HK-2 (cell line): ENCODE measurements around the gene FAM181A.

Experiments used
- DNase-seq: peaks from one replicate; pipeline ENCODE4 v3.0.0-alpha.2; 2018; ENCODE audit not compliant: unreplicated experiment

Gene FAM181A

GRCh38 chr14:93926873-93927799 lies at the start of gene FAM181A:
TSS of gene FAM181A (plus strand) at chr14:93927344. CDS start at chr14:93928286, 942 bp downstream.
- DNase-seq = no peak

DNA sequence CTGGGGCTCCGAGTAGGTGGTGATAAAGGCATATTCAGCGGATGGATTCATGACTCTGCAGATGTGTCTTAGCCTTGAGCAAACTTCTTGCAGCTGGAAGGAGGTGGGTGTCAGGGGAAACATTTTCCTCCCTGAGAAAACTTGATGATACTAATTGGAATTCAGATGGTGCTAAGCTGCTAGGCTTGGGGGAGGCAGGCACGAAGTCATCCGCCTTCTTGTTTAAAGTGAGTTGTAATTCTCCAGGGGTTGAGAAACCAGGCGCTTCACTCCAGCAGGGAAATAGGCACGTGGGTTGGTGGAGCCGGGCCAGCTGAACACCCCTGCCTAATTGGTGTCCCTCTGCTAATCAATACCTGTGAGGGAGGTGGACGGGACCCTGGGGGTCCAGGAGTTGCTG lies 48.9 kb upstream of the FAM181A start:
- DNase-seq = no peak

GRCh38 chr14:93878871-93879270 lies 48.3 kb upstream of the FAM181A start:
- no peak for DNase-seq

- no peak for DNase-seq
Observed at GRCh38 chr14:93879362-93879983, 47.7 kb upstream of the FAM181A start.

- no peak for DNase-seq
Observed at GRCh38 chr14:93880021-93880820, 46.9 kb upstream of the FAM181A start.

DNA sequence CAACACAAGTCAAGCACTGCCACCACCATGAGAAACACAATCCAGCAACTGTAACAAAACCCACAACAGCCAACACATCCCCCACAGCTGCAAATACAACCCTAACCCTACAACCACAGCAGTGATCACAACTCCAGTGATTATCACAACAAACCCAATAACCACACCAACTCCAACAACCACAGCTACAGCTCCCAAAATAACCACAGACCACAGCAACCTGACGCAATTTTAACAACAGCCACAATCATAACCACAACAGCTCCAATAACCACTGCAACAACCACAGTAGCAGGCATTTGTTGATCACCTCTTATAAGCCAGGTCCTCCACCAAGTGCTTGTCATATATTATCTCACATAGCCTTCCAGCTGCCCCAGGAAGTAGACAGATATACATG lies 42.2 kb upstream of the FAM181A start:
- DNase-seq = no peak

DNA sequence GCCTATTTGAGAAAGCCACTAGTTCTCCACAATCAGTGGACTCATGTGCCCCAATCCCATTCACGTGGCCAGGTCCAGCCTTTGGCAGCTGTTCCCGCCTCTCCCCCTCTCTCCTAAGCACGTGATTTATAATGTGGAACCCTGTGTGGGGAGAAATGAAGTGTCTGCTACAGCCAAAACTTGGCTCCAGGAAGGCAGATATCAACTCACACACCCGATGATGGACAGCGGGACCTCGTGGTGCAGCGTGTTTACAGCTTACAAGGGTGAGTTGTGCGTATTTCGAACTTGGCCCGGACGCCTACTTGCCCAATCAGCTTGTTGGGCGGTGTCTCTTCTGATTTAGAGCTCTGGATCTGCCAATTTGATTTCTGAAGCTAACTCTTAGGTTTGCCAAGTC lies 38.1 kb upstream of the FAM181A start:
- no peak for DNase-seq

DNA sequence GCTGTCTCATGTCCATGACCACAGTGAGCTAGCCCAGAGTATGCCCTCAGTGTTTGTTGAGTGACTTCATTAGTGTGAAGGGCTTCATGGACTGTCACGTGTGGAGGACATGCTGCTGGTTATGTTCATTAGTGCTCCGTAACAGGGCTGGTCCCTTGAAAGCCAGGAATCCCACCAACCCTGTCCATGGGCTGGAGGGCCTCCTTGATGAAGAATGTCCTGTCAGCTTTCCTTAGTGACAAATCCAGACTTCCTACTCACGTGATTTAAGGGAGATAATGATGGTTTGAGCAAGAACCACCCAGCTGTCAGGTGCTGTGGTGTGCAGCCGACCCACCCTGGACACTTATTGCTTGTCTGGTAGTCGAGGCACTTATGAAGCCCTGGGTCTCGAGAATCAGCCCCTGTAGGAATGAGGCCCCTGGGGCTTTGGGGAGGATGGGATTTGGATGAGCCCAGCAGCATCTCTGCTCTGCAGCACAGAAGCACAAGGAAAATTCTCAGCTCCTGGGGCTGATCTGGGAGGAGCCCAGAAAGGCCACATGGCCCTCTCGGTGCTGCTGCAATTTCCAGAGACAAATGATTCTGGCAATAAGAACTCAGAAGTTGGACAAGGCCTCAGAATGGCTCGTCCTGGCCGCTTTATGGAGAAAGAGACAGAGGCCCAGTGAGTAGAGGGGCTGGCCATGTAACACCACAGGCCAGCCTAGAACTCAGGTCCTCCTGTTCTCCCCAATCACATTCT lies 37.2 kb upstream of the FAM181A start:
- DNase-seq = no peak

DNA sequence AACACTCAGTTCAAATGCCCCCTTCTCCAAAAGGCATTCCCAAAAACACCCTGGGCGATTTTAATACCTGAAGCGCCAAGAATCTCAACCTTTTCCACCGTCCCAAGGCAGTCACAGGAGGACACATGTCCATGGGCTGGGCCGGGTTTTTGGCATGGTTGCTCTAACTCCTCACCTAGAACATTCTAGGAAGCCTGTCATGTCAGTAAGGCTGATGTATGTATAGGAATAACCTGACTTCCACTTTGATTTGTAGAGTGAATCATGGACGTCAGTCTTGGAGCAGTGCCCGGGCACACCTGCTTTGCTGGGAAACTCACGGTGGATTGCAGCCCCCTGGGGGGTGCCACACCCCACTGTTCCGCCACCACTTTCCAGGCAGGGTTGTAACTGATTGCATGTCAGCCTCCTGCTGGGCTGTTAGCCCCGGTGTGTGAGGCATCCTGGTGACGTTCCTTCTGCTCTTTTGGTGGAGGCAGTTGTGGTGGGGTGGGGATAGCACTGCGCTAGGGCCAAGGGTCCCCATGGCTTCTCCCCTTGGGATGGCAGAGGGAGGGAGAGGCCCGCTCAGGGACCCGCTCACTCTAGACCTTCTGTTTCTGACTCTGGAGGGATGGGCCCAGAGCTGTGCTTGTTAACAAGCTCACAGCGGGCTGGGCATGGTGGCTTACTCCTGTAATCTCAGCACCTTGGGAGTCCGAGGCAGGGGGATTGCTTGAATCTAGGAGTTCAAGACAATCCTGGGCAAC lies 35.2 kb upstream of the FAM181A start:
- no peak for DNase-seq

DNA sequence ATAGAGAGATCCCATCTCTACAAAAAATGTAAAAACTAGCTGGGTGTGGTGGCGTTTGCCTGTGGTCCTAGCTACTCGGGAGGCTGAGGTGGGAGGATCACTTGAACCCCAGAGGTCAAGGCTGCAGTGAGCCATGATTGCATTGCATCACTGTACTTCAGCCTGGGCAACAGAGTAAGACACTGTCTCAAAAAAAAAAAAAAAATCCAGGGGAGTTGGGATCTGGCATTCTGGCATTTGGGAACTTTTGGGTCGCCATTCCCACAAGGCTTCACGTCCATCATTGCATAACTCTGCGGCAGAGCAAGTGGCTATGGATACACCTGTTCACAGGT lies 34.7 kb upstream of the FAM181A start:
- DNase-seq = no peak

DNA sequence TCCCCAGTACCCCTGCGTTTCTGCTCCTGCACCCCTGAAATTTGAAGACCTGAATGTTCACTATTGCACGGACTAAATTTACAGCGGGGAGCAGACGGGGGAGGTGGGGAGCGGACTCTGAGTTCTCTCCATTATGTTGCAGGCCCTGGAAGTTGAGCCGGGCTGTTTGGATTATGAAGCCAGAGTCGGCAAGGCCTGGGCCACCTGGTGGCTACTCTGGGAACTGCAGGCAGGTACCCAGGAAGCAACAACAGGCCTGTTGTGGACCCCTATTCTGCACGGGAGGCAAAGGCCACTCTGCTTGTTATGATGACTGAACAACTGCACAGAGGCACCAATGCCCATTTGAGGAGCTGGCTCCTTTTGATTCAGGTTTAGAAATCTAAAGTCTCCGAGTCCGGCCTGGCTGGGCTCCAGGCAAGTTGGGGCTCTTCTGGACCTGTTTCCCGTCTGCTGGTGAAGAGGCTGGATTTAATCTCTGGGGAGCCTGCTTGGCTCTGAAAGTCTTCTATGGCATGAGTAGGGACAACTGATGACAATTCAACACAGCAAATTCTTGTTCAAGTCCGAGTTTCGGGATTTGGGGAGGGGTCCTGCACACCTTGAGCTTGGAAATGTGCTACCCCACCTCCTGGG lies 34.1 kb upstream of the FAM181A start:
- DNase-seq = peak; percentile 72

- DNase-seq = no peak
Observed at GRCh38 chr14:93893661-93894261, 33.4 kb upstream of the FAM181A start.

- no peak for DNase-seq
Observed at GRCh38 chr14:93895023-93895604, 32.0 kb upstream of the FAM181A start.

DNA sequence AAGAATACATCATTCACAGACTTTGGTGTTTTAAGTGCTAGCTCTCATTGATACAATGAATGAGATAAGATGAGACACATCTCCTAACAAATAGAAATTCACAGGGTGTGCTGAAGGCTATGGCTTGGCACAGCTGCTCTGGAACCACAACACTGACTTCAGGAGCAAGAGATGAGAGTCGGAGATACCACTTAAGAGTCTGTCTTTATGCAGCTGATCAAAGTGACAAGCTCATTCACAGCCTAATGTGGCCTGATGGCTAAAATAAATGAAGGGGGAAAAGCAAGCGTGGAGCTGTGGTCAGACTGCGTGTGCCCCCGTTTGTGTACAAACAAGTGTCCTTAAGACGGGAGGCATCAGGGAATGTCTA lies 29.7 kb upstream of the FAM181A start:
- no peak for DNase-seq

DNA sequence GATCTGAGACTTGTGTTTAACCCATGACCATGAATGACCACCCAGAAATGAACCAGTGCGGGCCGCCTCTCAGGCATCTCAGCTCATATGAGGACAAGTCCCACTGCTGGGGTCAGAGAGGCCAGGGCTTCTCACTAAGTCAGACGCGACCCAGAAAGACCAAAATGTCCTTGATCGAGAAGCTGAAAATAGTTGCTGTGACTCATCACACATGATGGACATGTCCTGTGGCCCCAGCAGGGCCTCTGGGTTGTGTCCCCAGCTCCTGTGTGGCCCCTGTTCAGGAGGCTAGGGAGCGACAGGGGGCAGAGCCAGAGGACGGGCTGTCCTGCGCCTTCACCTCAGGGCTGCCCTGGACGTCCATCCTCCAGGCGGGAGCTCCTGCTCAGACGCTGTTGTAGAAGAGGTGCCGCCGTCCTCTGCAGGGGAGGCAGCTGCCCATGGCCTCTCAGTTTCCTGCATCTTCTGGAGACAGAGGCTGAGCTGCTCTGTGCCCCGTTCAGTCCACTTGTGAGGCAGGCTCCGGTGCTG lies 29.0 kb upstream of the FAM181A start:
- DNase-seq = no peak

DNA sequence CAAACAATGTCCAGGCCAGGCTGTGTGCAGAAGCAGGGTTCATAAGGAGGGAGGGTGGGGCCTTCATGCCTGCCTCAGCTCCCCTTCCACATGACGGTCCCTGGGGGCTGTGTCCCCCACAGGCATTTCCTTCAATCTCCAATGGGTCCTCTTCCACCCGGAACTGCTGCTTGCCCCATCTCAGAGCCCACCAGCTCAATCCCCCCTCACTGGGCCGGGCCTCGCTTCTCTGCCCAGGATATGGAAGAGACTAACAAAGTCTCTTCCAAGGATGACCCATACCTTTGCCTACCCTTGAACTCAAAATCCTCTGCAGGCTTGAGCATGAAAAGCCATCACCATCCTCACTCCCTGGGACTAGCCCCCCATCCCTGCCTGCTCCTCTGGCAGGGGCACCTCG lies 28.4 kb upstream of the FAM181A start:
- no peak for DNase-seq

- DNase-seq = no peak
Observed at GRCh38 chr14:93901813-93902212, 25.3 kb upstream of the FAM181A start.

DNA sequence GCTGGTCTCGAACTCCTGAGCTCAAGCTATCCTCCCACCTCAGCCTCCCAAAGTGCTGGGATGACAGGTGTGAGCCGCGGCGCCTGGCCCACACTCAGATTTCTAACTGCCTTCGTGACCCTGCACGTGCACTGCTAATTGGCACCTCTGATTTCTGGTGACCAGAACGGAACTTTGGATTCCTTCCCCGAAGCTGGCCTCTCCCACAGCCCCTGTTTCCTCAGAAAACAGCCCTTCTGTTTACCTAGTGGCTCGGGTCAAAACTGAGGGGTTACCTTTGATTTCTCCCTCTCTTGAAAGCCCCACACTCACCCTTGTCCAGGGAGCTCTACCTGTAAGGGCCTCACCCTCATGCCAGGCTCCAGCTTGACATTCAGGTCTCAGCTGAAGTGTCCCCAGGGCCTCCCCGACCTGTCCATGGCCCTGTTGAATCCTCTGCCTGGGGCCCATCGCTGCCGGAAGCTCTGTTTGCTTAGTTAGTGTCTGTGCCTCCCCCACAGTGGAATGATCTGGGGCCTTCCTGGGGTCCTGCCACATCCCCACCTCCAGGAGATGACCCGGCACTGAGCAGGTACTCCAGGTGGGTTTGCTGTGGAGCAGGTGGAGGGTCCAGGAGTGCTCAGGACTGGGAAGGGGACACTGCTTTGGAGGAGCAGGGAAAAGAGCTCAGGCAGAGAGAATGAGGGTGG lies 24.4 kb upstream of the FAM181A start:
- no peak for DNase-seq
